Breast epithelium (tissue), 3 donors: ENCODE data around the gene TXLNB.
"Not testable (repeated sequence)": the region's sequence is repeated elsewhere in the genome, so short reads cannot be mapped to it uniquely, and the experiment has no call there.

ENCODE experiments used
- CTCF ChIP-seq, 3 donors: fragments of 450-650 bp; IDR thresholded peaks; one replicate each; pipeline ENCODE4 v1.5.1; 2016 to 2017; ENCODE audit warnings: antibody characterized with exemption in 3 of 3, mild to moderate bottlenecking in 3 of 3, moderate library complexity in 3 of 3
- POLR2A ChIP-seq: fragments of 450-650 bp; IDR thresholded peaks from one replicate; pipeline ENCODE4 v1.6.1; 2016; ENCODE audit warnings: antibody characterized with exemption, mild to moderate bottlenecking, moderate library complexity

GRCh38 chr6:139212460-139212859, 79.3 kb downstream of the TXLNB start:
- not testable (repeated sequence) for TF ChIP-seq CTCF (IDR thresholded peaks at IDR 0.05); POLR2A
